IPS-18c (cell line): Measurements from ENCODE around the gene RMC1.
"Not testable (repeated sequence)": the region's sequence is repeated elsewhere in the genome, so short reads cannot be mapped to it uniquely, and the experiment has no call there.

ENCODE experiments used
- H3K4me3 ChIP-seq: 2 replicates; pipeline ENCODE4 v1.7.0; 2013; ENCODE audit warnings: low read depth, mild to moderate bottlenecking, low read length, moderate library complexity; ENCODE audit not compliant: insufficient read depth
- H3K9me3 ChIP-seq: one replicate; pipeline ENCODE4 v1.6.1; 2013; ENCODE audit warnings: mild to moderate bottlenecking, low read length, moderate library complexity; ENCODE audit not compliant: control insufficient read depth, insufficient read depth

The RMC1 gene

DNA sequence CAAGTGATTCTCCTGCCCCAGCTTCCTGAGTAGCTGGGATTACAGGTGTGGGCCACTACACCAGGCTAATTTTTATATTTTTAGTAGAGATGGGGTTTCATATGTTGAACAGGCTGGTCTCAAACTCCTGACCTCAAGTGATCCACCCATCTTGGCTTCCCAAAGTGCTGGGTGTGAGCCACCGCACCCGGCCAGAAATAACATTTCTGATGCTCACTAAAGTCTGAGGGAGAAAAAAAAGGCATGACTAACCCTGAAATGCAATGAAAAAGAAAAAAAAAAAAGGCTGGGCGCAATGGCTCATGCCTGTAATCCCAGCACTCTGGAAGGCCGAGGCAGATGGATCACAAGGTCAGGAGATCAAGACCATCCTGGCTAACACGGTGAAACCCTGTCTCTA is 13.7 kb upstream of the RMC1 start:
- not testable (repeated sequence) for H3K4me3 ChIP-seq, H3K9me3 ChIP-seq

GRCh38 chr18:23493654-23494053 is 9.7 kb upstream of the RMC1 start:
- H3K4me3 ChIP-seq = no peak overlapping the region

GRCh38 chr18:23494992-23495391 is 8.3 kb upstream of the RMC1 start:
- H3K4me3 ChIP-seq = no peak overlapping the region
- H3K9me3 ChIP-seq = no peaks in the 10 kb centered on the region

More at GRCh38 chr18:23493654-23494053, 9.7 kb upstream of the RMC1 start:
- H3K9me3 ChIP-seq = no peaks in the 10 kb centered on the region

GRCh38 chr18:23495723-23496440 is 7.4 kb upstream of the RMC1 start:
- Histone ChIP-seq H3K4me3 (no peak overlapping the region), H3K9me3 (no peaks in the 10 kb centered on the region)

DNA sequence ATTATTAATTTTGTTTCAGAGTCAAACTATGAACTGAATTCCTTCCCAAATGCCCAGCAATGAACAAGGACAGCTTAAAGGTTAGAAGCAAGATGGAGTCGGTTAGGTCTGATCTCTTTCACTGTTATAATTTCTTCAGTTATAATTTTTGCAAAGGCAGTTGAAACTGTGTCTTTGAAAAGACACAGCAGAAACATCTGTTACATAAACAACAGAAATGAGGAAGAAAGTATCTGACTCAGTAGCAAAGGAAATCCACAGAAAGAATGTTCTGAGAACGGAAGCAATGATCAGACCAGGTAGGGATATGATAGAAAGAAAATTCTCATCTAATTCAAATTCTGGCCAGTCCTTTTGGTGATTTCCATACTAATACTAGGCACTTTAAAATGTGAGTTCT is 5.2 kb upstream of the RMC1 start:
- H3K9me3 ChIP-seq = no peaks in the 10 kb centered on the region

GRCh38 chr18:23498877-23499276 is 4.4 kb upstream of the RMC1 start:
- no peaks in the 10 kb centered on the region for H3K9me3 ChIP-seq
- H3K4me3 ChIP-seq = no peak overlapping the region

More for the DNA sequence above, 5.2 kb upstream of the RMC1 start:
- H3K4me3 ChIP-seq = no peak overlapping the region

GRCh38 chr18:23499291-23499781 is 4.0 kb upstream of the RMC1 start:
- no peaks in the 10 kb centered on the region for H3K9me3 ChIP-seq

DNA sequence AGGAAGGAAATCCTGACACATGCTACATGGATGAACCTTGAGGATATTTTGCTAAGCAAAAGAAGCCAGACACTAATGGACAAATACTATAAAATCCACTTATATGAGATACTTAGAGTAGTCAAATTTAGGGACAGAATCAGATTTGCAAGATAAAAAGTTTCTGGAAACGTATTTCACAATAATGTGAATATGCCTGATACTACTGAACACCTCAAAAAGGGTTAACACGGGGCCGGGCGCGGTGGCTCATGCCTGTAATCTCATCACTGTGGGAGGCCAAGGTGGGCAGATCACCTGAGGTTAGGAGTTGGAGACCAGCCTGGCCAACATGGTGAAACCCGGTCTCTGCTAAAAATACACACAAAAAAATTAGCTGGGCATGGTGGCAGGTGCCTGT is 1.7 kb upstream of the RMC1 start:
- Histone ChIP-seq H3K4me3 (no peak overlapping the region), H3K9me3 (no peaks in the 10 kb centered on the region)

More at GRCh38 chr18:23499291-23499781, 4.0 kb upstream of the RMC1 start:
- no peak overlapping the region for H3K4me3 ChIP-seq

GRCh38 chr18:23502516-23503037 is 734 bp upstream of the RMC1 start:
- H3K4me3 ChIP-seq = peak overlapping the region; percentile 90; the same call in 1 of the 2 replicates
- no peaks in the 10 kb centered on the region for H3K9me3 ChIP-seq

DNA sequence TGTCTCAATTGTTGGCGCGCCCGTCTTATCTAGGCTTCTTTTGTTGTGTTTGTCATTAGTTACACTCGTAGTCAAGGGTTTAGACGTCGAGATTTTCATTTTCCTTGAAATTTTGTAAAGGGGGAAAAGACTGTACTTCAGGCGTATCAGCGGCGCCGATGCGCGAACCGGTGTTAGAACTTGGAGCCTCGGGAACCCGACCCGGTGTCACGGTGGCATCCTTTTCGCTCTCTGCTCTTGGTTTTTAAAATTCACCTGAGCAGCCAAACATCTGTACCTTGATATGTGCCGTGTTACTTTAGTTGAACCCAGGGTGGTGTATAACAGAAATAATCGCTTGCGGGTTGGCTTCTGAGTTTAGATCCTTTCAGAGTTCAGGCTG is 643 bp downstream of the RMC1 start:
- peak overlapping the region; percentile 90 for H3K4me3 ChIP-seq
- H3K9me3 ChIP-seq = no peaks in the 10 kb centered on the region

DNA sequence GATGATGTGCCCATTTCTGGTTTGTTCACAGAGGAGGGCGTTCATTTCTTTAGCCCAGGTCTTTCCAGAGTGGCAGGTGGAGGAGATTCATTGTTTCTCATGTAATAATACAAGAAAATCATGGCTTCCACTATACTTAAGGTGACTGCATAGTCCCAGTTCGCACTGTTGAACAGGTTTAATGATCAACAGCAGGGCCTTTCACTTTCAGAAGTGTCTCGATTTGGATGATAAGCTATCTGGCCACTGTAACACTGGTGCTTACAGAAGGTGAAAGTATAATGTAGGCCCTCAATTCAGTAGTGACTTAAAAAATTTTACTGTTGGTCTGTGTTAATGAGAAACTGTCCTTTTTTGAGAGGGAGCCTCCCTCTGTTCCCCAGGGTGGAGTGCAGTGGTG is 1.4 kb downstream of the RMC1 start:
- Histone ChIP-seq H3K4me3 (no peak overlapping the region), H3K9me3 (no peaks in the 10 kb centered on the region)

GRCh38 chr18:23506393-23506792 is 3.1 kb downstream of the RMC1 start:
- no peak overlapping the region for H3K4me3 ChIP-seq
- H3K9me3 ChIP-seq = no peaks in the 10 kb centered on the region

DNA sequence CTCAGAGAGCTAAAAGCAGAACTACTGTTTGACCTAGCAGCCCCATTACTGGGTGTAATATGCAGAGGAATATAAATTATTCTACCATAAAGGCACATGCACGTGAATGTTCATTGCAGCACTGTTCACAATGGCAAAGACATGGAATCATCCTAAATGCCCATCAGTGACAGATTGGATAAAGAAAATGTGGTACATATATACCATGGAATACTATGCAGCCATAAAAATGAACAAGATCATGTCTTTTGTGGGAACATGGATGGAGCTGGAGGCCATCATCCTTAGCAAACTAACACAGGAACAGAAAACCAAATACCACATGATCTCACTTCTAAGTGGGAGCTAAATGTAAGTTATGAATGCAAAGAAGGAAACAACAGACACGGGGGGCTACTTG is 7.6 kb downstream of the RMC1 start:
- not testable (repeated sequence) for H3K4me3 ChIP-seq, H3K9me3 ChIP-seq

- H3K4me3 ChIP-seq, H3K9me3 ChIP-seq: not testable (repeated sequence)
Measured at GRCh38 chr18:23512216-23512615, 8.9 kb downstream of the RMC1 start.

- Histone ChIP-seq H3K4me3 (no peak overlapping the region), H3K9me3 (no peaks in the 10 kb centered on the region)
Measured at GRCh38 chr18:23512641-23513040, 9.3 kb downstream of the RMC1 start.

DNA sequence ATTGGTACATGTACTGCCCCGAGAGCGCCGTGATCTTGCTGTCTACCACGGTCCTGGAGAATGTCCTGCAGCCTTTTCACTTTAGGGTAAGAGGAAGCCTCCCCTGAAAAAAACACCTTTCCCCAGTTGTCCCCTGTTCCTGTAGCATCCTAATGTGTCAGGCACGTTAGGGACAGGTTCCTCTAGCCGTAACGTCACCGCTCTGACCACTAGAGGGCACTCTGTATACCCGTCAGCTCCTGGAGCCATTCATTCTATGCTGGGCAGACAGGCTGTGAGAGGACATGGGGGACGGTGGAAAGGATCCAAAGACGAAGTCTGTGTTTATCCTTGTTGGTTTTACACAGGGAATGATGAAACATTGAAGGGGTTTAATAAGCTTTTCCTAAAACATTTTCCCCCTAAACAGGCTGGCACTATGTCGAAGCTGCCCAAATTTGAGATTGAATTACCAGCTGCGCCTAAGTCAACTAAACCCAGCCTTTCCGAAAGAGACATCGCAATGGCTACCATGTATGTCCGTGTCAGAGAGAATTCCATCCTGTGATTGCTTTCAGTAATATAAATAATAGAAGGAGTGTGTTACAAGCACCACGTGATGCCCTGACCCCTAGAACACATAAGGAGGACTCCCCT is 12.7 kb downstream of the RMC1 start:
- Histone ChIP-seq H3K9me3 (no peaks in the 10 kb centered on the region), H3K4me3 (no peak overlapping the region)

DNA sequence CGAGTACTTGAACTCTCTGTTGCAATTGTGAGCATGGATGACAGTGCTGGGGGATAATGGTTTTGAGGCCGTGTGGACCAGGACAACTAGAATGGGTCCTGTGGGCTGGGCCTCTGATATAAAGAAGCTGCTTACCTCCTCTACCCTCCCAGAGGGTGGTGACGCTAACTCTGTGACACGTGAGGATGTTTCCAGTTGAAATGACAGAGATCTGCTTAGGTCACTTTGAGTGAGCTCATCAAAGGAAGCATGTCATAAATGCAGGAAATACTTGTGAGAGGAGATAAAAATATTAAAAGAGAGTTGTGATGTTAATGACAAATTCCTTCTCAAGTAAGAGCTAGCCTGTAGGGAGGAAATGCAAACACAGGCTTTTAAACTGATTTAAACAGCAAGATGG is 16.4 kb downstream of the RMC1 start:
- Histone ChIP-seq H3K4me3 (no peak overlapping the region), H3K9me3 (no peaks in the 10 kb centered on the region)

- H3K4me3 ChIP-seq = no peak overlapping the region
- no peaks in the 10 kb centered on the region for H3K9me3 ChIP-seq
Measured at GRCh38 chr18:23521271-23521670, 18.0 kb downstream of the RMC1 start.
